ENCODE results near the gene CBY3.
"Not testable (repeated sequence)": the region's sequence is repeated elsewhere in the genome, so short reads cannot be mapped to it uniquely, and the experiment has no call there.

Gene CBY3

DNA sequence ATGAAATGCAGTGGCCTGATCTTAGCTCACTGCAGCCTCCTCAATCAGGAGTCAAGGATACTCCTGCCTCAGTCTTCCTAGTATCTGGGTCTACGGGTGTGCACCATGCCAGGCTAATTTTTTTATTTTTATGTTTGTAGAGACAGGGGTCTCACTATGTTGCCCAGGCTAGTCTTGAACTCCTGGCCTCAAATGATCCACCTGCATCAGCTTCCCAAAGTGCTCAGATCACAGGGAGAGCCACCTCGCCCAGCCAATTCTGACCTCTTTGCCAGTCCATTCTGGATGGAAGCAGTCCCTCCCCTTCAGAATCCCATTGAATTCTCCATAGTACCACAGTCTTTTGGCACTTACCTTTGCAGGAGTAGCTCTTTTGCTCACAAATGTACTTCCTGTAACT lies 16.3 kb upstream of the CBY3 start:
- DNase-seq: no peak
- no peak for TF ChIP-seq GATA1 (IDR thresholded peaks at IDR 0.05; ENCODE audit: low read depth, low read length)
- TF ChIP-seq POLR2A (IDR thresholded peaks at IDR 0.05; ENCODE audit: low read length): no peak

DNA sequence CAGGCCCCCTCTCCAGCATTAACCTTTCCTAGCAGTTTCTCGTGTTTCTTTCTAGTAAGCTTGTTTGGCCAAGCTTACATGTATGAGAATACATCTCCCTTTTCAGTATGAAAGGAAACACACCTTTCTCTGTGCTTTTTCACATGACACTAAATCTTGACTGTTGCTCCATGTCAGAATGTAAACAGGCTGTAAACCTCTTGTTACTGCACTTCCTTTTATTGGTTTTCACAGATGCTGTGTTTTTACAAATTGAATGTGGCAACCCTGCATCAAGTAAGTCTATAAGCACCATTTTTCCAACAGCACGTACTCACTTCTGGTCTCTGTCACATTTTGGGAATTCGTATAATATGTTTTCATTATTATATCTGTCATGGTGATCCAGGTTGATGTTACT lies 15.8 kb upstream of the CBY3 start:
- TF ChIP-seq GATA1 (IDR thresholded peaks at IDR 0.05; ENCODE audit: low read depth, low read length) (no peak), POLR2A (IDR thresholded peaks at IDR 0.05; ENCODE audit: low read length) (no peak)

DNA sequence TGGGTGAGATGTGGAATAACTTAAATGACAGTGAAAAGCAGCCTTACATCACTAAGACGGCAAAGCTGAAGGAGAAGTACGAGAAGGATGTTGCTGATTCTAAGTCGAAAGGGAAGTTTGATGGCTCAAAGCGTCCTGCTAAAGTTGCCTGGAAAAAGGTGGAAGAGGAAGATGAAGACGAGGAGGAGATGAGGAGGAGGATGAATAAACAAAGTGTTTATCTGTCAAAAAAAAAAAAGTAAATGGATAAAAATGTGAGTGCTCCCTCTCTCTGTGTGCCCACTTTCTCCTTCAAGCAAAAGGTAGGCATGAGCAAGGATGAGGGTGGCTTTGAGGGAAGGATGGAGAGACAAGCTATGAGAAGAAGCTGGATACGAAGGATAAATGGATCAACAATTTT lies 13.7 kb upstream of the CBY3 start:
- no peak for TF ChIP-seq GATA1 (IDR thresholded peaks at IDR 0.05; ENCODE audit: low read depth, low read length)
- no peak for TF ChIP-seq POLR2A (IDR thresholded peaks at IDR 0.05; ENCODE audit: low read length)
- DNase-seq: no peak

More for the DNA sequence above, 15.8 kb upstream of the CBY3 start:
- DNase-seq: no peak

DNA sequence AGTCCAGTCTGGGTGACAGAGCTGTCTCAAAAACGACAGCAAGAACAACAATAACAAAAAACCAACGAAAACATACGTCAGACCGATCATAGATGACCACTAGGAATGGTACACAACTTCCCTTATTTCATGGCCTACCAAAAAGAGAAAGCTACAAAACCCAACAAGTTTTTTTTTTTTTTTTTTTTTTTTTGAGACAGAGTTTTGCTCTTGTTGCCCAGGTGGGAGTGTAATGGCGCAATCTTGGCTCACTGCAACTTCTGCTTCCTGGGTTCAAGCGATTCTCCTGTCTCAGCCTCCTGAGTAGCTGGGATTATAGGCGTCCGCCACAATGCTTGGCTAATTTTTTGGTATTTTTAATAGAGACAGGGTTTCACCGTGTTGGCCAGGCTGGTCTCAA lies 8.4 kb upstream of the CBY3 start:
- not testable (repeated sequence) for DNase-seq

DNA sequence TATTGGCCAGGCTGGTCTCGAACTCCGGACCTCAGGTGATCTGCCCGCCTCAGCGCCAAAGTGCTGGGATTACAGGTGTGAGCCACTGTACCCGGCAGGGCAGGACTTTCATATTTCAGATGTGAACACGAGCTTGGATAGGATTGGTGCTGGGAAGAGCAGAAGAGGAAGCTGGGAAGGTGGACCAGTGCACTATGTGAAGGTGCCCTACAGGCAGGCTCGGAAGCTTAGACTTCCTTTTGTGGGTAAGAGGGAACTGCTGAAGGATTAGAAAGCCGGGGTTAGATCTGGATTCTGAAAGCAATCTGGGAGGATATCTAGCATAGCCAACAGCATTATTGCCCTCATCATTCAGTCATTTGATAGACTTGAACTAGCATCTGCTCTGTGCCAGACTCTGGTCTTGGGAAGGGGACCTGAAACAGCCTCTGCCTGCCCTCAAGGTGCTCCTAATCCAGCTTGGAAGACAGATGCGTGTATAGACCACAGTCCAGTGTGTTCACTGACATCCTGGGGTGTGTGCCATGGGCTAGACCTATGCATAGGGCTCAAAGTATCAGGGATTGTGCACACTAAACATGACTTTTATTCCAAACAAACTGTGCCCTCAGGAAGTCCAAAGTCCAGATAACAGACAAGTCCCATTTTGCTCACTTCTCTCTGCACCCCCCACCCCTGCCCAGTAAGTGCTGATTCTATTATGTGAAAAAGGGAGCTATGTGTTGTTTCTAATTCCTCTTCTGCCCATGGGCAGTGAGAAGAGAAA lies 637 bp downstream of the CBY3 start:
- DNase-seq: no peak
- TF ChIP-seq POLR2A (IDR thresholded peaks at IDR 0.05; ENCODE audit: low read length): no peak
- TF ChIP-seq GATA1 (IDR thresholded peaks at IDR 0.05; ENCODE audit: low read depth, low read length): no peak

DNA sequence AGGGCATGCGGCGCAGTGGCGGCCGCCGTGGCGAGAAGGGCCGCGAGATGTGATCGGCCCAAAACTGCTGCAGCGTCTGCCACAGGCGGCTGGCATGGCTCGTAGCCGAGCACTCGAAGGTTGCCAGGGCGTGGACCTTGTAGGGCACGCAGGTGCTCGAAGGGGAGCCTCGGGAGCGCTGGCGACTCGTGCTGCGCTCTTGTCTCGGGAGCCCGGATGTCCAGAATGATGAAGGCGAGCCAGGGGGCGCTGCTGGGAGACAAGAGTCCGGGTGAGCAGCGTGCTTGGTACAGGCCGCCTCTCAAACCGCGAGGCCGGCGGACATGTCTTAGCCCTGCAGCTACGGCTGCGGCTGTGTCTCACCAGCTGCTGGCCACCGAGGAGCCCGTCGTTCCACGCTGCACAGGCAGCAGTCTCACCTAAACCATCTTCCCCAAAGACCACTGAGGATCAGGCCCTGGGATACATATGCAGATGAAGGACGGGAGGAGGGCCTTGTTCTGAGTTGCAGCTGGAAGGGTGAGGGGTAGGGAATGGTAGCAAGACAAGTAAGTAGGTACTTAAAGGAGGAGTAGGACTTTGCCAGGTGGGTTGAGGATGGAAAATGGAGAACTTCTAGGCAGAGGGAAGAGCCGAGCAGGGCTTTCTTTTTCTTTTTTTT lies 1.7 kb downstream of the CBY3 start:
- peak; percentile 89 to 91 for DNase-seq
- TF ChIP-seq GATA1 (IDR thresholded peaks at IDR 0.05; ENCODE audit: low read depth, low read length) (no peak), POLR2A (IDR thresholded peaks at IDR 0.05; ENCODE audit: low read length) (no peak)

DNA sequence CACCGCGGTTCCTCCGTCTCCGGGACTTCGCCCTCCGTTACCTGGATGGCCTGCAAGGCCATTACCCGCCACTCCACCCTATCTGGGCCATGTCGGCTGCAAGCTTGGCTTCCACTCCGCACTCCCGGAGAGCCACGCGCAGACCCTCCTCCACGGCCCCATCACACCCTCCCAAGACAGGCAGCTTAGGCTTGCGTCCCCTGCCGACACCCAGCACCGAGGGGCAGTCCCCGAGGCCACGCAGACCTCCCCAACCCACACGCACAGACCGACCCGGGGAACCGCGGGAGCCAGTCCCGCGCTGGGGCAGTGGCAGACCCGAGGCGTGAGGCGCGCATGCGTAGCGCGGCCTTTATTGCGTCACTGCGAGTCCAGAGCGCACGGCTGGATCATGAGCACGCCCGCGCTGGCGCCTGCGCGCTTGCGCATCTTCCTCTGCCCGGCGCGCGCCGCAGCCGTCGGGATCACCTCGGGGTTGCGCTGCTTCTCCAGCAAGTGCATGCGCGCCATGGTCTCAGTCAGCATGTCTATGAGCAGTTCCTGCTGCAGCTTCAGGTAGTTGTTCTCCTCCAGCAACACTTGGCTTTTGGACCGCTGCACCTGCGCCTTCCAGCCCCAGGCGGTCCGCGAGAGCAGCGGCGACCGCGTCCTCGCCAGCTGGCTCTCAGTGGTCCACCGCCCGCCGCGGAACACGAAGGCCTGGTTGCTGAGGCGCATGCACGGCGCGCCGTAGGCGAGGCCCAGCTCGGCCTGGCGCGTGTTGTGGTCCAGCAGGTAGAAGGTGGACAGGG lies 2.4 kb downstream of the CBY3 start:
- peak; percentile 97 to 98 for DNase-seq
- TF ChIP-seq GATA1 (IDR thresholded peaks at IDR 0.05; ENCODE audit: low read depth, low read length): no peak
- TF ChIP-seq POLR2A (IDR thresholded peaks at IDR 0.05; ENCODE audit: low read length): peak; percentile 98

DNA sequence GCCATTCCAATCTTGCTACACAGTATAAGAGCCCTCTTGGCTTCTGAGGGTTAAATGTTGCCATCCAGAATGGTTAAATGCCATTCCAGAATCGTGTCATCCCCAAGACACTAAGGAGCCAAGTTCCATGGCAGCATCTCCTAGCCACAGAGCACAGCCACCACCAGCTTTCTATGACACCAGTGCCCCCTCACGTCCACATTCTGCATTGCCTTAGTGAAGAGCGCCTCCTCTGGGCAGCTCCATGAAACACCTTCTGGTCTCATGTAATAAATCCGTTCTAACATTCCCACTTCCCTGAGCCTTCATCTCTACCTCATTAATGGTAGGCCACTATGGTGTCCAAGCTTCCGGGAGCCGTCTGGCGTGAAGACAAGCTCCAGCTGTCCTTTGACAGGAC lies 12.4 kb downstream of the CBY3 start:
- peak; percentile 81 to 83 for DNase-seq
- TF ChIP-seq GATA1 (IDR thresholded peaks at IDR 0.05; ENCODE audit: low read depth, low read length): no peak
- TF ChIP-seq POLR2A (IDR thresholded peaks at IDR 0.05; ENCODE audit: low read length): no peak

DNA sequence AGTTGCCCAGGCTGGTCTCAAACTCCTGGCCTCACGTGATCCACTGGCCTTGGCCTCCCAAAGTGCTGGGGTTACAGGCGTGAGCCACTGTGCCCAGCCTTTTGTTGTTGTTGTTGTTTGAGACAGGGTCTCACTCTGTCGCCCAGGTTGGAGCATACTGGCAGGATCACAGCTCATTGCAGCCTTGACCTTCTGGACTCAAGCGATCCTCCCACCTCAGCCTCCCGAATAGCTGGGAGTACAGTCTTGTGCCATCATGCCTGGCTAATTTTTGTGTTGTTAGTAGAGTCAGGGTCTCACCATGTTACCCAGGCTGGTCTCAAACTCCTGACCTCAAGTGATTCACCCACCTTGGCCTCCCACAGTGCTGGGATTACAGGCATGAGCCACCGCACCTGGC lies 19.2 kb downstream of the CBY3 start:
- not testable (repeated sequence) for DNase-seq

DNA sequence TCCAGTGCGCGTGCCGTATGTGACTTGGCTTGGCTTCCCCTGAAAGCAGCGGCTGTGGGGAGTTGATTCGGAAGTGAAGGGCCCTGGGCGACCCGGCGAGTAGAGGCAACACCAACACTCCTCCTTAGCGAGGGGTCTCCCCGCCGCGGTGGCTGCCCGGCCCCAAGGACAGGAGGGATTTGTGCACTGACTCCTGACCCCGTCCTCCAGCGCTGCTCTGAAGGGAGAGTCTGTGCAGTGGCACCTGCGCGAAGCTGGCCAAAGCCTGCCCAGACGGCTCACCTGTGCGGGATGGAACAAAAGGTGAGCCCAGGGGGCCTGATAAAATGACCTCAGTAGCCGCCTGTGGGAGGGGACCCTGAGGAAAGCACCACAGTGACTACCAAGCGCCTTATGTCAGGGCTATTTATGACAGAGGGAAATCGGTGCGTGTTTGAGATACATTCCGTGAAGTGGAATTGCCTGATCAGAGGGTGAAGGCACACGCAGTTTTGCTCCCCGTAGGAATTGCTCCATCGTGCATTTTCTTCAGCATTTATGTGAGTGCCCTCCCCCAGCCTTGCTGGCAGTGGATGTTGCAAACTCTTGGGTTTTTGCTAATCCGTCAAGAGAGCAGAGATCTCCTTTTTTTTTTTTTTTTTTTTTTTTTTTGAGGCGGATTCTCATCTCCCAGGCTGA lies 22.5 kb downstream of the CBY3 start:
- peak; percentile 22 to 40 for DNase-seq

DNA sequence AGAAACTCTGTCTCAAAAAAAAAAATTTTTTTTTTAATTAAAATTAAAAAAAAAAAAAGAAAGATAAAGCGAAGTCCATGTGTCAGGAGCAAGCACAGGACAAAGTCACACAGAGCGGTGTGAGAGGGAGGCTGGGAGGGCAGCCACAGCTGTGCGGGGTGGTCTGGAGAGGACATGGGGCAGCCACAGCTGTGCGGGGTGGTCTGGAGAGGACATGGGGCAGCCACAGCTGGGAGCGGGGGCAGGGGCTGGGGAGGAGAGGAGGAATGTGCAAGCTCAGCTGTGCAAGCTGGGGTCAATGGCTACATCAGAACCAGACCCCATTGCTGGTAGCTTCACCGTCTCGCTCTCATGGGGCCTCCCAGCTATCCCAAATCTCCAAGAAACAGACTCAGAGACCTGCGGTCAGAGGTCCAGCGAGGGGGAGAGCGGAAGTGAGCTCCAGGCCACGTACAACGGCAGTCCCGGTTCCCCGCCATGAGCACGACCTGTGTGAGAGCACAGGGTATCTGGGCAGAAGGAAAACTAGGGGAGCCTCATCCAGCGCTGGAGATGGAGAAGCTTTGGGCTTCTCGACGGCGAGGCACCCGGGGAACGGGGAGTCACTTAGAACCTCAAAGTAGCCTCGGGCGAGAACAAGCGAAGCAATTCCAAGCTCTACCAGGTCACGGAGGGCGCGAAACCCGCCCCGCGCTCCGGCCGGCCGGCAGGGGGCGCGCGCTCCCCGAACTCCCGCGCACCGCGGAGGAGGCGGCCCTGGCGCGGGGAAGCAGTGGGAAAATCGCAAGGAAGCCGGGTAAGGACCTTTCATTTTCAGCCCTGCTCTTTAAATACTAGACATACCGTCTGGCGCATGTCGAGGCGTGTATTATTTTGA lies 23.3 kb downstream of the CBY3 start:
- not testable (repeated sequence) for DNase-seq

DNA sequence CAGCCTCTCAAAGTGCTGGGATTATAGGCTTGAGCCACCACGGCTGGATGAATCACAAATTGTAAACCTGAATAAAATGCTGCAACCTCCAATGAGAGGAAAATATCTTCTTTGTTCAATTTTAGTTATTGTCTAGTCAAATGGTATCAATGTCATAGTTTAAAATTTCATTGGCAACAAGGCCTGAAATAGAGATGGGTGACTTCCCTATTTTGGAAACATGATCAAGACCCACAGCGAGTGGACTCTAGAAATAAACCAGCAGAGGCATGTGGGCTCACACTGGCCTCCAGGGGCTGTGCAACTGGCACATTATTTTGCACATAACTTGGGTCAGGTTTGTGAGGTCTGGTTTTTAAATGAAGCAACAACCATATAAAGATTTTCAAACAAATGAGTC lies 27.7 kb downstream of the CBY3 start:
- DNase-seq: not testable (repeated sequence)

DNA sequence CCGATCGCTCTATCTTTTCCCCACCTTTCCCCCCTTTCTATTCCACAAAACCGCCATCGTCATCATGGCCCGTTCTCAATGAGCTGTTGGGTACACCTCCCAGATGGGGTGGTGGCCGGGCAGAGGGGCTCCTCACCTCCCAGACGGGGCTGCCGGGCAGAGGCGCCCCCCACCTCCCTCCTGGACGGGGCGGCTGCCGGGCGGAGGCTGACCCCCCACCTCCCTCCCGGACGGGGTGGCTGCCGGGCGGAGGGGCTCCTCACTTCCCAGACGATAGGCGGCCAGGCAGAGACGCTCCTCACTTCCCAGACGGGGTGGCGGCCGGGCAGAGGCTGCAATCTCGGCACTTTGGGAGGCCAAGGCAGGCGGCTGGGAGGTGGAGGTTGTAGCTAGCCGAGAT lies 30.6 kb downstream of the CBY3 start:
- not testable (repeated sequence) for DNase-seq

DNA sequence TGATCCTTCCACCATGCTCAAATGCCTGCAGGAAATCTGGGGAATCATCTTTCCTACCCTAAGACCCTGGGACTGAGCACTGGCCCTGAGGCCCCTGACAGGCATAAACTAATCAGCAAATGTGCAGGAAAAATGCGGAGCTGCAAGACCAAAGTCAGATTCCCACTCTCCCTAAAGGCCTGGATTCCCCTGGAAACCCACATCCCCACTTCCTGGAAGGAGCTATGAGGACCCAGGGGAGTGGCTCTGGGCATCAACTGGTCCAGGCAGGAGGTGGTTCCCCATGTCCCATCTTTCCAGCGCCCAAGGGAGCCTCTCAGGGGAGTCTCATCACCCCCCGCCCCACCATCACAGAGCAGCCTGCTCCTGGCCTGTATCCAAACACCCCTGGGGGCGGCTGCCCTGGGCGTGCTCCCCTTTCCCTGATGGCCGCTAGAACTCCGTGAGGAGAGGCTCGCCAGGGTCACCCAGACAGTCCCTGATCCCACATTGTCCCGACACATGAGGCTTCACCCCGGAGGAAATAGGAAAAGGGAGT lies 31.6 kb downstream of the CBY3 start:
- not testable (repeated sequence) for DNase-seq

Data from erythroblast (primary cell).